Duodenal mucosa (tissue), 2 donors: ENCODE data around the gene TNPO1.
A peak's percentile ranks its signal among the peaks of the same experiment; 100 is the strongest.

Experiments
- H3K27ac ChIP-seq: one replicate; pipeline ENCODE4 v1.7.0; 2013; ENCODE audit warnings: low read depth, low read length
- H3K27me3 ChIP-seq, 2 donors: one replicate each; pipeline ENCODE4 v1.7.0; 2013; ENCODE audit warnings: low read length in 2 of 2, control low read depth in 1 of 2; ENCODE audit not compliant: insufficient read depth in 2 of 2, control insufficient read depth in 1 of 2
- H3K36me3 ChIP-seq, 2 donors: one replicate each; pipeline ENCODE4 v1.7.0; 2013; ENCODE audit warnings: low read length in 2 of 2, control low read depth in 1 of 2; ENCODE audit not compliant: insufficient read depth in 2 of 2, control insufficient read depth in 1 of 2
- H3K4me1 ChIP-seq, 2 donors: one replicate each; pipeline ENCODE4 v1.7.0; 2013; ENCODE audit warnings: low read length in 2 of 2, control low read depth in 1 of 2; ENCODE audit not compliant: insufficient read depth in 2 of 2, control insufficient read depth in 1 of 2
- H3K4me3 ChIP-seq, 2 donors: one replicate each; pipeline ENCODE4 v1.7.0; 2013; ENCODE audit warnings: low read length in 2 of 2, low read depth in 1 of 2
- H3K9ac ChIP-seq, 2 donors: one replicate each; pipeline ENCODE4 v1.7.0; 2013; ENCODE audit warnings: low read length in 2 of 2, low read depth in 1 of 2
- H3K9me3 ChIP-seq, 2 donors: one replicate each; pipeline ENCODE4 v1.7.0; 2013; ENCODE audit warnings: low read length in 2 of 2, control low read depth in 1 of 2; ENCODE audit not compliant: control insufficient read depth in 1 of 2

Gene TNPO1

GRCh38 chr5:72836810-72837209 is 20.3 kb downstream of the TNPO1 start:
- peaks cover 3 to 22% of the 10 kb centered on the region in 2 donors for H3K4me1 ChIP-seq

GRCh38 chr5:72837524-72838096 is 21.1 kb downstream of the TNPO1 start:
- H3K27ac ChIP-seq: no peak overlapping the region
- H3K9me3 ChIP-seq: no peaks in the 10 kb centered on the region
- peaks cover 0 to 2% of the 10 kb centered on the region in 2 donors for H3K36me3 ChIP-seq
- H3K9ac ChIP-seq: no peak overlapping the region
- H3K4me1 ChIP-seq: peaks cover 3 to 22% of the 10 kb centered on the region in 2 donors
- H3K27me3 ChIP-seq: no peaks in the 10 kb centered on the region
- no peak overlapping the region for H3K4me3 ChIP-seq

More at GRCh38 chr5:72836810-72837209, 20.3 kb downstream of the TNPO1 start:
- H3K9me3 ChIP-seq: no peaks in the 10 kb centered on the region
- peaks cover 0 to 2% of the 10 kb centered on the region in 2 donors for H3K36me3 ChIP-seq
- H3K27ac ChIP-seq: no peak overlapping the region
- no peaks in the 10 kb centered on the region for H3K27me3 ChIP-seq
- H3K9ac ChIP-seq: no peak overlapping the region
- H3K4me3 ChIP-seq: no peak overlapping the region

GRCh38 chr5:72840041-72840440 is 23.6 kb downstream of the TNPO1 start:
- H3K36me3 ChIP-seq: peaks cover 0 to 2% of the 10 kb centered on the region in 2 donors
- H3K27me3 ChIP-seq: no peaks in the 10 kb centered on the region
- H3K27ac ChIP-seq: no peak overlapping the region
- peaks cover 5 to 22% of the 10 kb centered on the region in 2 donors for H3K4me1 ChIP-seq
- H3K4me3 ChIP-seq: no peak overlapping the region
- H3K9ac ChIP-seq: no peak overlapping the region
- H3K9me3 ChIP-seq: no peaks in the 10 kb centered on the region

- H3K4me3 ChIP-seq: no peak overlapping the region
- peaks cover 0 to 2% of the 10 kb centered on the region in 2 donors for H3K36me3 ChIP-seq
- H3K27me3 ChIP-seq: no peaks in the 10 kb centered on the region
- H3K4me1 ChIP-seq: peaks cover 3 to 22% of the 10 kb centered on the region in 2 donors
- no peak overlapping the region for H3K9ac ChIP-seq
- no peak overlapping the region for H3K27ac ChIP-seq
- H3K9me3 ChIP-seq: no peaks in the 10 kb centered on the region
These were observed 25.5 kb downstream of the TNPO1 start for GRCh38 chr5:72841756-72842535.

- H3K9ac ChIP-seq: no peak overlapping the region
- no peaks in the 10 kb centered on the region for H3K27me3 ChIP-seq
- H3K36me3 ChIP-seq: peaks cover 0 to 2% of the 10 kb centered on the region in 2 donors
- H3K4me3 ChIP-seq: no peak overlapping the region
- H3K27ac ChIP-seq: no peak overlapping the region
- peaks cover 3 to 27% of the 10 kb centered on the region in 2 donors for H3K4me1 ChIP-seq
- H3K9me3 ChIP-seq: no peaks in the 10 kb centered on the region
These were observed 26.4 kb downstream of the TNPO1 start for GRCh38 chr5:72842816-72843215.

GRCh38 chr5:72844218-72844603 is 27.8 kb downstream of the TNPO1 start:
- H3K4me1 ChIP-seq: peaks cover 7 to 16% of the 10 kb centered on the region in 2 donors
- H3K9me3 ChIP-seq: no peaks in the 10 kb centered on the region

GRCh38 chr5:72845889-72846288 is 29.4 kb downstream of the TNPO1 start:
- Histone ChIP-seq H3K9ac (no peak overlapping the region), H3K36me3 (no peaks in the 10 kb centered on the region), H3K27me3 (no peaks in the 10 kb centered on the region), H3K27ac (no peak overlapping the region), H3K4me1 (peaks cover 23 to 27% of the 10 kb centered on the region in 2 donors), H3K9me3 (no peaks in the 10 kb centered on the region), H3K4me3 (no peak overlapping the region)

More at GRCh38 chr5:72844218-72844603, 27.8 kb downstream of the TNPO1 start:
- Histone ChIP-seq H3K36me3 (peaks cover 0 to 2% of the 10 kb centered on the region in 2 donors), H3K4me3 (no peak overlapping the region), H3K9ac (no peak overlapping the region), H3K27me3 (no peaks in the 10 kb centered on the region), H3K27ac (no peak overlapping the region)

- H3K4me1 ChIP-seq: peaks cover 29 to 32% of the 10 kb centered on the region in 2 donors
- H3K27ac ChIP-seq: no peak overlapping the region
- H3K9me3 ChIP-seq: no peaks in the 10 kb centered on the region
- H3K27me3 ChIP-seq: no peaks in the 10 kb centered on the region
- no peak overlapping the region for H3K9ac ChIP-seq
- H3K4me3 ChIP-seq: no peak overlapping the region
- peaks cover 0 to 3% of the 10 kb centered on the region in 2 donors for H3K36me3 ChIP-seq
These were observed 30.0 kb downstream of the TNPO1 start for GRCh38 chr5:72846483-72846882.

GRCh38 chr5:72847439-72847838 is 31.0 kb downstream of the TNPO1 start:
- Histone ChIP-seq H3K27ac (no peak overlapping the region), H3K4me1 (peaks cover 32 to 39% of the 10 kb centered on the region in 2 donors), H3K36me3 (peaks cover 0 to 4% of the 10 kb centered on the region in 2 donors), H3K9me3 (no peaks in the 10 kb centered on the region), H3K4me3 (peak overlapping the region; percentile 82 to 96), H3K27me3 (no peaks in the 10 kb centered on the region), H3K9ac (no peak overlapping the region)

- Histone ChIP-seq H3K4me3 (peak overlapping the region; percentile 82 to 96), H3K27ac (peak overlapping the region; percentile 92), H3K4me1 (peaks cover 31 to 40% of the 10 kb centered on the region in 2 donors), H3K27me3 (no peaks in the 10 kb centered on the region), H3K9me3 (no peaks in the 10 kb centered on the region), H3K9ac (peak overlapping the region; percentile 76 to 86), H3K36me3 (peaks cover 0 to 5% of the 10 kb centered on the region in 2 donors)
These were observed 31.6 kb downstream of the TNPO1 start for GRCh38 chr5:72847989-72848473.
